HG02840 (cell line): Measurements from ENCODE around the gene SAMD15.
"Not testable (repeated sequence)": the region's sequence is repeated elsewhere in the genome, so short reads cannot be mapped to it uniquely, and the experiment has no call there.

Experiments
- ATAC-seq: cut with Tn5 transposase; IDR thresholded peaks from one replicate; pipeline ENCODE4 v1.9.1; 2021; ENCODE audit warnings: mild to moderate bottlenecking, moderate library complexity, moderate number of reproducible peaks; ENCODE audit not compliant: unreplicated experiment, low FRiP score

Gene SAMD15

GRCh38 chr14:77375164-77375950 lies 1.8 kb upstream of the SAMD15 start:
- ATAC-seq, result no peak

- peak; percentile 10 for ATAC-seq
These were observed 1.0 kb upstream of the SAMD15 start for GRCh38 chr14:77375973-77376770.

DNA sequence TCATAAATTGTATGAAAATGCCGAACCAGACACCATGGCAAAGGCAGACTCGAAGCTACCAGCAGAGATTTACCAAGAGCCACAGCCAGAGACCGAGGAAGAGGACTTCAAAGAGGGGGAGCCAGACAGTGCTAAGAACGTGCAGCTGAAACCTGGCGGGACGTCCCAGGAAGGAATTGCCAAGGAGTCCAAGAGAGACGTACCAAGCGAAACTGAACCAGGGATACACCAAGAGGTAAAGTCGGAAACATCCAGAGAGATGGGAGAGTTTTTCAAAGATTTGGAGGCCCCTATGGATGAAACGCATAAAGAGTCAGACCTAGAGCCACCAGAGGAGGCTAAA lies 294 bp downstream of the SAMD15 start:
- no peak for ATAC-seq

DNA sequence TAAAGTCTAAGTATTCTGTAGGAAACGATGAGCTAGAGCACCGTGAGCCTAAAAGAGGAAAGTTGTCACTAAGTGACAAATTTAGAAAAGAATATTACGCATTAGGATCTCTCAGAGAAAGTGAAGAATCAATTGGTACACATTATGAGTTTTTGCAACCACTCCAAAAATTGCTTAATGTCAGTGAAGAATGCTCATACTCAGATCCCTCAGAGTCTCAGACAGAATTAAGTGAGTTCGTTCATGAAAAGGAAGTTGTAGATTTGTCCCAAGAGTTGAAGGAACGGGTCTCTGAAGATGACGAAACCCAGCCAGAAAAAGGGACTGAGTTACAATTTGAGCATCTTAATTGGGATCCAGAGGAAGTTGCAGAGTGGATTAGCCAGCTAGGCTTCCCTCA lies 1.5 kb downstream of the SAMD15 start:
- no peak for ATAC-seq

- ATAC-seq, result no peak
These were observed 13.0 kb downstream of the SAMD15 start for GRCh38 chr14:77390188-77390587.

- ATAC-seq, result no peak
These were observed 23.0 kb downstream of the SAMD15 start for GRCh38 chr14:77400216-77400615.

DNA sequence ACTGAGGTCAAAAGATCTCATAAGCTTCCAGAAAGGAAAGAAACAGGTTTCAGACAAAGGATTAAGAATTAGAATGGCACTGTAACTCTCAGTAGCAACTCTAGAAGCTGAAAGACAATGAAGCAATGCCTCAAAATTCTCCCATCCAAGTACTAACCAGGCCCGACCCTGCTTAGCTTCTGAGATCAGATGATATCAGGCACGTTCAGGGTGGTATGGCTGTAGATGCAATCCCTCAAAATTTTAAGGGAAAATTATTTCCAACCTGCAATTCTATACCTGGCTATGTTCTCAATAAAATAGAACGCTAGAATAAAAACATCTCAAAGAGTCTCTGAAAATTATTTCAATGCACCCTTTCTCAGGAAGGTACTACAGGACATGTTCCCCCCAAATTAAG lies 26.6 kb downstream of the SAMD15 start:
- no peak for ATAC-seq

GRCh38 chr14:77406086-77406485 lies 28.9 kb downstream of the SAMD15 start:
- no peak for ATAC-seq

DNA sequence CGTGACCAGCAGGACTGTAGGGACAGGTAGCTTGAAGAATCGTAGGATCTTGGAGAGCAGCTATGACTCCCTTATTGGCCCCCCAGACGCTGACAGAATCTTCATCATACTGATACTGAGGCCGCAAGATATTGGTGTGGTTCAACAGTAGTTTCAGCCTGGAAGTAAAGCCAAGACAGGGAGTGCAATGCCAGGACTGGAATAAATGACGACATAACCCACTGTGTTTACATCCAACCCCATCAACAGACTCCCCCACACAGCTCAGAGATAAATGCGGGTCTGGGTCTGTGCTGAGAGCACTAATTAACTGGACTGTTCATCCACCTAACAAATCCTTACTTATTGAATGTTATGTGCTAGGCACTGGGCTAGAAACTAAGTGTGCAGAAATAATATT lies 29.5 kb downstream of the SAMD15 start:
- ATAC-seq, result no peak

GRCh38 chr14:77407158-77407557 lies 30.0 kb downstream of the SAMD15 start:
- no peak for ATAC-seq

DNA sequence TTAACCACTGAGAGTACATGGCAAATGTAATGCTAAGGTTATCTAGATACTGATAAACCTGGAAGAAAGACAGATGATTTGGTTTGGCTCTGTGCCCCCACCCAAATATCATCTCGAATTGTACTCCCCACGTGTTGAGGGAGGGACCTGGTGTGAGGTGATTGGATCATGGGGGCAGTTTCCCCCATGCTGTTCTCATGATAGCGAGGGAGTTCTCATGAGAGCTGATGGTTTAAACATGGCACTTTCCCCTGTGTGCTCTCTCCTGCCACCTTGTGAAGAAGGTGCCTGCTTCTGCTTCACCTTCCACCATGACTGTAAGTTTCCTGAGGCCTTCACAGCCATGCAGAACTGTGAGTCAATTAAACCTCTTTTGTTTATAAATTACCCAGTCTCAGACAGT lies 32.0 kb downstream of the SAMD15 start:
- ATAC-seq, result no peak

DNA sequence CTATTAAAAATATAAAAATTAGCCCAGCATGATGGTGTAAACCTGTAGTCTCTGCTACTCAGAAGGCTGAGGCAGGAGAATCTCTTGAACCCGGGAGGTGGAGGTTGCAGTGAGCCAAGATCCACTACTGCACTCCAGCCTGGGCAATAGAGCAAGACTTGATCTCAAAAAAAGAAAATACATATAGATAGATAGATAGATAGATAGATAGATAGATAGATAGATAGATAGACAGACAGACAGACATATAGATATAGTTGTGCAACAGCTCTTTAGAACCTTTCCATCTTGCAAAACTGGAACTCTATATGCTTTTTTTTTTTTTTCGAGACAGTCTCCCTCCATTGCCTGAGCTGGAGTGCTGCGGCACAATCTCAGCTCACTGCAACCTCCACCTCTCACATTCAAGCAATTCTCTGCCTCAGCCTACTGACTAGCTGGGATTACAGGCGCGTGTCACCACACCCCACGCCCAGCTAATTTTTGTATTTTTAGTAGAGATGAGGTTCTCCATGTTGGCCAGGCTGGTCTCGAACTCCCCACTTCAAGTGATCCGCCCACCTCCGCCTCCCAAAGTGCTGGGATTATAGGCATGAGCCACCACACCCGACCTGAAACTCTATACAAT lies 38.3 kb downstream of the SAMD15 start:
- not testable (repeated sequence) for ATAC-seq

DNA sequence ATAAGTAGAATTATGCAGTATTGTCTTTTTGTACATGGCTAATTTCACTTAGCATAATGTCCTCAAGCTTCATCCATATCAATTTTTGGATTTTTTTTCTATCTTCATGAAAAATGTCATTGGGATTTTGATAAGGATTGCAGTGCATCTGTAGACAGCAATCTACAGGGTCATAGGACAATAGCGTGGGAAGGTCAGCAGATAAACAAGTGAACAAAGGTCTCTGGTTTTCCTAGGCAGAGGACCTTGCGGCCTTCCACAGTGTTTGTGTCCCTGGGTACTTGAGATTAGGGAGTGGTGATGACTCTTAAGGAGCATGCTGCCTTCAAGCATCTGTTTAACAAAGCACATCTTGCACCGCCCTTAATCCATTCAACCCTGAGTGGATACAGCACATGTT lies 38.9 kb downstream of the SAMD15 start:
- not testable (repeated sequence) for ATAC-seq

GRCh38 chr14:77416836-77417235 lies 39.7 kb downstream of the SAMD15 start:
- no peak for ATAC-seq

- ATAC-seq, result no peak
These were observed 44.0 kb downstream of the SAMD15 start for GRCh38 chr14:77421201-77421600.

DNA sequence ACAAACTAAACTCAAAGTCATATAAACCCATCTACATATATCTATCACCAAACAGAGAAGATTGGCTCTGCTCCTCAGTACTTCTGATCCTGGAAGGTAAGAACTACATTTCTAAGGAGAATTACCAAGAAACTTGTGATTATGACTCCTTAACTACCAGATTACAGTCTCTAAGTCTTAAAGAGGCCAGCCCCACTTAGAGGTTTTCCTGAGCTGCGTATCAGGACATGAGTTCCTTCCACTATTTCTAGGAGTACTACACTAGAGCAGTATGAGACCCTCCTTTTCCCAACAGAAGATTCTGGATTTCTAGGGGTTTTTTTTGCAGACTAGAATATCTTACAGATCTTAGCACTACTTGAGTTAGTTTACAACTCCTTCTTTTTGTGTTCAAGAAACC lies 46.2 kb downstream of the SAMD15 start, which contains the start of gene NOXRED1:
NOXRED1 (minus strand) TSS at position 101 of the 400 bp plus-strand sequence. CDS start 634 bp downstream, outside the sequence.
- no peak for ATAC-seq

DNA sequence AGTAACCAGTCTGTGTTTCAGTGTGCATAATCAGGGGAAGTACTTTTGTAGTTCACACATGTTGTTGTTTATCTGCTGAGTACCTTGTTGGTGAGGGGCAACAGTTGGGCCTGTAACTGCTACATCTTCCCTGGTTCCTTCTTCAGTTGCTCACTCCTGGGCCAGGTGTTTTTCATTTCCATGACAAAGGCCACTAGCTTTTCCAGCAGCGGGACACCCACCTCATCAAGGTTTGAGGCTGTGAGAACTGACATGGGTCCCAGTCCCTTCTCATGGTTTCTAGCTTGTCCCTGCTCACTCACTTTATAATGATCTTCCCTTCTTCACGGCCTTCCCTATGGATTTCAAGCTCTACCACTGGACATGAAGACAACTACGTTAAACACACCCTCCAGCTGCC lies 47.7 kb downstream of the SAMD15 start:
- ATAC-seq, result no peak

DNA sequence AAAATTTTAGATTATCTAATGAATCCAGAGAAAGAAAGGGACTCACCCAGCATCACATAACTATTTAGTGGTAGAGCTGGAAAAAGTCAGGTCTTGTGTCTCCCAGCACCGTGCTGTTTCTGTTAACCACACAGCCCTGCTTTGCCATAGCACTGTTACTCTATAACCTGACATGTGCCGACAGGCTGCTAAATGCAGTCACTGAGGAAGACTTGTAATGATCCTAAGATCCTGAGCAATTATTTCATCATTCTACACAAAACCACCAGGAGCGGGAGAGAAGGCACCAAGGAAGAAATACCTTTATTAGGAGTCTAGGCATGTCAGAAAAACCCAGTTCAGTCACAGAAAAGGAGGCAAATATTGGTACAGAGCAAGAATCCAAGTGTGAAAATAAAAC lies 49.2 kb downstream of the SAMD15 start:
- no peak for ATAC-seq

DNA sequence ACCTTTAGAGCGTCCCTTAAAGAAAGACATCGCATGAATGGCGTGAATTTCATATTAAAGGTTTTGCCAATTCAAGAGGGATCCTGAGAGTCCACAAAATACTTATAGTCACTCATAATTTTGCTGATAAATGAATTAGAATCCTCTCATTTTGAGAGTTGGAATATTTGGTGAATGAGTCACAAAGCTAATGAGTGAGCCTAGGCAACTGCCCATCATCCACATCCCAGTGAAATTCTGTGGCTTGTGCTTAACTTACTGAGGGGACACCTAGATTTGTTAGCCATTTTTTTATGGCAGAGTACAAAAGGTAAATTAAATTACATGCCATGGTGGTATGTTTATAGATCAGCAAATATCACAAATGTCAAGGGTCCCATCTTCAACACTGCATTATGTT lies 58.9 kb downstream of the SAMD15 start:
- no peak for ATAC-seq

DNA sequence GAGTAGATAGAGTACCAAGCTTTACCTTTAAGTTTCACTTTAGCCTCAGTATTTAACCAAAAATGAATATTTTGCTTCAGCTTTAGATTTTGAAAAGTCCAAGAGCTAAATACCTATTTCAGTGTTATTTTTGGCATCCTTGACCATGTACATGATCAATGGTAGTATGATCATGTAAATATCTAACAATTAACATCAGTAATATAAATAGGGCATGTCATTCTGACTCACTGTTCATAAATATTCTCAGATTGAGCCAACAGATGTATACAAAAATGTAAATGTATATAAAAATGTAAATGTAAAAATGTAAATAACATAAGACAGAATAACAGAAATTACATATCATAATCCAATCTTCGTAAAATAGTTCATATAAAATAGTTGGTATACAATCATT lies 61.4 kb downstream of the SAMD15 start:
- no peak for ATAC-seq

DNA sequence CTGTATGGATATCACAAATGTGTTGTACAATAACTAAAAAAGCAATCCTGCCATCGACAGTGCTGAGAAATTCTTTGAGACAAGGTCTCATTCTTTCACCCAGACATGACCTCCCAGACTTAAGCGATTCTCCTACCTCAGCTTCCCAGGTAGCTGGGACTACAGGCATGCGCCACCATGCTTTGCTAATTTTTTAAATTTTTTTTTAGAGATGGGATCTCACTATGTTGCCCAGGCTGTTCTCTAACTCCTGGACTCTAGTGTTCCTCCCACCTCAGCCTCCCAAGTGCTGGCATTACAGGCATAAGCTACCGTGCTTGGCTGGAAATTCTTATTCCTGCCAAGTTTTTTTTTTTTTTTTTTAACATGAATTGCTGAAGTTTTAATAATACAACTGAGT lies 62.7 kb downstream of the SAMD15 start:
- no peak for ATAC-seq
